H1 (cell line): ENCODE measurements around the gene HLX. TPM values are rescaled to one million over a fixed set of nuclear protein-coding genes. Genes with fewer than 3 reads are reported as not detected.

ENCODE experiments used
- CTCF ChIA-PET: fragments of 300-600 bp; sonication (Branson Sonifier 250); formaldehyde crosslinking; loops from one replicate; lab custom pipeline; 2021; ENCODE audit not compliant: partially characterized antibody; lab: Charles Lee
- POLR2A ChIA-PET: fragments of 300-600 bp; sonication (Branson Sonifier 250); formaldehyde crosslinking; loops from one replicate; lab custom pipeline; 2021; ENCODE audit warnings: inconsistent platforms; ENCODE audit not compliant: partially characterized antibody; lab: Charles Lee
- DNase-seq, 2 experiments: peaks; one replicate each; pipeline versions ENCODE4 v3.0.0 to v3.0.0-alpha.2; 2010 to 2022; ENCODE audit warnings: low spot score in 2 of 2, low read depth in 1 of 2, mixed read lengths in 1 of 2
- FAIRE-seq: peaks from 2 replicates; lab custom pipeline; 2011; peaks lifted over from hg19 to GRCh38; lab: Jason Lieb, UNC
- H2AFZ ChIP-seq: 2 replicates; pipeline ENCODE4 v1.8.1; 2012; ENCODE audit warnings: low read length, inconsistent platforms
- H2AK5ac ChIP-seq: 2 replicates; pipeline ENCODE4 v1.6.1; 2013; ENCODE audit warnings: low read depth, low read length
- H2BK120ac ChIP-seq: replicated peaks from 2 replicates; pipeline ENCODE3; 2013; ENCODE audit warnings: low read depth, low read length, inconsistent platforms
- H2BK12ac ChIP-seq: 2 replicates; pipeline ENCODE4 v1.6.1; 2013; ENCODE audit warnings: low read depth, low read length
- H2BK15ac ChIP-seq: 2 replicates; pipeline ENCODE4 v1.6.1; 2013; ENCODE audit warnings: low read length
- H2BK20ac ChIP-seq: 2 replicates; pipeline ENCODE4 v1.6.1; 2013; ENCODE audit warnings: low read length
- H2BK5ac ChIP-seq: 2 replicates; pipeline ENCODE4 v1.6.1; 2013; ENCODE audit warnings: low read depth, low read length
- H3K14ac ChIP-seq: 2 replicates; pipeline ENCODE4 v1.6.1; 2013; ENCODE audit warnings: inconsistent platforms; ENCODE audit not compliant: insufficient read length
- H3K18ac ChIP-seq: 2 replicates; pipeline ENCODE4 v1.6.1; 2013; ENCODE audit warnings: low read length; ENCODE audit errors: extremely low read depth
- H3K23ac ChIP-seq: 2 replicates; pipeline ENCODE4 v1.6.1; 2013; ENCODE audit warnings: inconsistent platforms; ENCODE audit not compliant: insufficient read length
- H3K23me2 ChIP-seq: 2 replicates; pipeline ENCODE4 v1.6.1; 2013; ENCODE audit warnings: low read depth, low read length
- H3K27ac ChIP-seq: 2 replicates; pipeline ENCODE4 v1.6.1; 2011; ENCODE audit warnings: low read depth, low read length, inconsistent platforms
- H3K27me3 ChIP-seq, 4 experiments: replicated peaks in 1 of 4; 1 replicate in 1 of 4; 2 replicates in 3 of 4; pipeline versions ENCODE4 v1.6.1 to v1.8.1; 2011 to 2013; ENCODE audit warnings: low read length in 3 of 4, mild to moderate bottlenecking in 3 of 4, inconsistent platforms in 2 of 4, mixed read lengths in 2 of 4, moderate library complexity in 1 of 4; ENCODE audit not compliant: control insufficient read depth in 3 of 4, insufficient read depth in 3 of 4; ENCODE audit errors: extremely low read depth in 1 of 4
- H3K36me3 ChIP-seq, 4 experiments: 2 replicates each; pipeline versions ENCODE4 v1.6.1 to v1.8.1; 2011 to 2013; ENCODE audit warnings: mild to moderate bottlenecking in 4 of 4, low read length in 3 of 4, moderate library complexity in 2 of 4, control low read depth in 1 of 4, inconsistent platforms in 1 of 4; ENCODE audit not compliant: insufficient read depth in 4 of 4, control insufficient read depth in 2 of 4
- H3K4ac ChIP-seq: replicated peaks from 2 replicates; pipeline ENCODE3; 2013; ENCODE audit warnings: low read length, low read depth, mixed read lengths, inconsistent platforms; ENCODE audit not compliant: insufficient read length
- H3K4me1 ChIP-seq, 4 experiments: replicated peaks in 1 of 4; 1 replicate in 1 of 4; 2 replicates in 3 of 4; pipeline versions ENCODE4 v1.6.1 to v1.8.1; 2011 to 2013; ENCODE audit warnings: low read length in 3 of 4, inconsistent platforms in 2 of 4, mixed read lengths in 1 of 4; ENCODE audit not compliant: insufficient read depth in 4 of 4, control insufficient read depth in 3 of 4
- H3K4me2 ChIP-seq, 2 experiments: 2 replicates each; pipeline versions ENCODE4 v1.6.1 to v1.8.1; 2011 to 2013; ENCODE audit warnings: low read depth in 2 of 2, low read length in 2 of 2, control low read depth in 1 of 2, inconsistent platforms in 1 of 2, mild to moderate bottlenecking in 1 of 2; ENCODE audit not compliant: insufficient read depth in 1 of 2
- H3K4me3 ChIP-seq, 4 experiments: fragments of 200-600, 300-600 bp in 1 of 4; sonication (generic), shearing (Covaris generic), sonication (Bioruptor Twin) in 1 of 4; 2 replicates each; pipeline versions ENCODE4 v1.5.1 to v1.8.1; 2011 to 2016; ENCODE audit warnings: low read length in 4 of 4, low read depth in 3 of 4, control low read depth in 2 of 4, inconsistent platforms in 2 of 4, mild to moderate bottlenecking in 2 of 4, mixed read lengths in 1 of 4, moderate library complexity in 1 of 4; ENCODE audit not compliant: insufficient read depth in 2 of 4; ENCODE audit errors: extremely low read depth in 1 of 4
- H3K56ac ChIP-seq: replicated peaks from 2 replicates; pipeline ENCODE3; 2013; ENCODE audit warnings: low read depth, mild to moderate bottlenecking, mixed read lengths, low read length, inconsistent platforms; ENCODE audit not compliant: insufficient read length
- H3K79me1 ChIP-seq: 2 replicates; pipeline ENCODE4 v1.6.1; 2013; ENCODE audit warnings: low read depth, low read length, control low read depth
- H3K79me2 ChIP-seq, 2 experiments: 2 replicates each; pipeline versions ENCODE4 v1.6.1 to v1.8.1; 2012 to 2013; ENCODE audit warnings: low read length in 2 of 2, mild to moderate bottlenecking in 2 of 2, inconsistent platforms in 1 of 2; ENCODE audit not compliant: insufficient read depth in 2 of 2, control insufficient read depth in 1 of 2
- H3K9ac ChIP-seq, 4 experiments: replicated peaks in 1 of 4; 1 replicate in 1 of 4; 2 replicates in 3 of 4; pipeline versions ENCODE4 v1.6.1 to v1.8.1; 2011 to 2013; ENCODE audit warnings: low read depth in 3 of 4, low read length in 3 of 4, control low read depth in 2 of 4, mild to moderate bottlenecking in 2 of 4, moderate library complexity in 2 of 4, inconsistent platforms in 1 of 4; ENCODE audit errors: extremely low read depth in 1 of 4
- H3K9me3 ChIP-seq, 2 experiments: 2 replicates each; pipeline versions ENCODE4 v1.6.1 to v1.8.1; 2012 to 2013; ENCODE audit warnings: mild to moderate bottlenecking in 2 of 2, moderate library complexity in 2 of 2, control low read depth in 1 of 2, inconsistent platforms in 1 of 2, low read depth in 1 of 2, low read length in 1 of 2, mixed read lengths in 1 of 2; ENCODE audit not compliant: insufficient read depth in 2 of 2
- H4K20me1 ChIP-seq, 2 experiments: replicated peaks in 1 of 2; 2 replicates each; pipeline versions ENCODE3 to v1.8.1; 2011 to 2013; ENCODE audit warnings: inconsistent platforms in 2 of 2, low read length in 2 of 2, mild to moderate bottlenecking in 1 of 2; ENCODE audit not compliant: insufficient read depth in 2 of 2, control insufficient read depth in 1 of 2
- H4K5ac ChIP-seq: 2 replicates; pipeline ENCODE4 v1.6.1; 2013; ENCODE audit warnings: low read length, low read depth, mixed read lengths, inconsistent platforms; ENCODE audit not compliant: insufficient read length
- H4K8ac ChIP-seq: 2 replicates; pipeline ENCODE4 v1.8.0; 2013; ENCODE audit warnings: mild to moderate bottlenecking, moderate library complexity, low read length, inconsistent platforms; ENCODE audit not compliant: insufficient read depth; ENCODE audit errors: extremely low read depth
- H4K91ac ChIP-seq: replicated peaks from 2 replicates; pipeline ENCODE3; 2013; ENCODE audit warnings: low read length, mixed read lengths, inconsistent platforms; ENCODE audit not compliant: insufficient read length
- CBX8 ChIP-seq: fragments of 300-800, 300-1000 bp; sonication (generic); IDR thresholded peaks from 2 replicates; pipeline ENCODE4 v1.7.1; 2016; ENCODE audit warnings: low read depth, low read length, borderline replicate concordance
- CTBP2 ChIP-seq: IDR thresholded peaks from 2 replicates; pipeline ENCODE4 v1.7.0; 2011; ENCODE audit warnings: borderline replicate concordance, mild to moderate bottlenecking, moderate library complexity, mixed read lengths, low read length; ENCODE audit not compliant: insufficient read depth, insufficient read length
- EP300 ChIP-seq, 2 experiments: IDR thresholded peaks; 1 replicate in 1 of 2; 2 replicates in 1 of 2; pipeline ENCODE4 v1.6.1; 2011 to 2012; ENCODE audit warnings: low read depth in 2 of 2, low read length in 2 of 2, mild to moderate bottlenecking in 2 of 2, borderline replicate concordance in 1 of 2, inconsistent platforms in 1 of 2, moderate library complexity in 1 of 2
- EZH2 ChIP-seq: fragments of 200-600 bp; sonication (generic); IDR thresholded peaks from 2 replicates; pipeline ENCODE4 v1.7.1; 2012; ENCODE audit warnings: low read depth, mild to moderate bottlenecking, moderate library complexity, low read length, inconsistent platforms; ENCODE audit not compliant: severe bottlenecking
- KDM5A ChIP-seq: fragments of 200-600 bp; IDR thresholded peaks from 2 replicates; pipeline ENCODE4 v1.7.1; 2012; ENCODE audit warnings: mild to moderate bottlenecking, low read length, inconsistent platforms, mixed read lengths
- RNF2 ChIP-seq: fragments of 200-900, 300-1000 bp; sonication (generic); IDR thresholded peaks from 2 replicates; pipeline ENCODE4 v1.7.1; 2016; ENCODE audit warnings: borderline replicate concordance, low read depth, mild to moderate bottlenecking, antibody characterized with exemption, low read length; ENCODE audit not compliant: poor library complexity, severe bottlenecking; ENCODE audit errors: missing control alignments
- SUZ12 ChIP-seq: fragments of 200-600 bp; sonication (generic); IDR thresholded peaks from 2 replicates; pipeline ENCODE4 v1.6.1; 2012; ENCODE audit warnings: mild to moderate bottlenecking, inconsistent platforms, low read length, moderate library complexity, mixed read lengths
- WGBS, 2 experiments: shearing (Covaris generic) in 1 of 2; methylation state at CpG; one replicate each; pipeline versions ENCODE4 v1.1.6 to v1.1.7; 2013 to 2015; ENCODE audit warnings: low lambda C conversion rate in 2 of 2, mixed read lengths in 2 of 2, inconsistent platforms in 1 of 2, low coverage in 1 of 2, missing lambda C conversion rate in 1 of 2; ENCODE audit not compliant: insufficient replicate concordance in 2 of 2, insufficient coverage in 1 of 2, insufficient read length in 1 of 2; ENCODE audit errors: extremely low coverage in 1 of 2, missing lambda C conversion rate in 1 of 2; 5-methylcytosine and 5-hydroxymethylcytosine counted together
- polyA plus RNA-seq, 7 experiments: library from polyadenylated mRNA; depleted of rRNA in 3 of 7; stranded (reverse) in 5 of 7; unstranded in 2 of 7; fragments of >200 nt in 5 of 7; fragments of 200-250 nt in 2 of 7; gene quantifications; 1 replicate in 5 of 7; 2 replicates in 1 of 7; 4 replicates in 1 of 7; pipeline versions ENCODE4 v1.2.1 to v1.2.3, GENCODE V29; 2011 to 2013; ENCODE audit warnings: missing spikeins in 2 of 7, mixed read lengths in 2 of 7
- total RNA-seq: library from RNA; stranded (reverse); fragmentation: NEBNext Ultra II Directional; extraction: Animal tissue kit (Norgen Biotek cat#: 25700); gene quantifications from 2 replicates; pipeline ENCODE4 v1.2.1, GENCODE V29; 2021

HLX gene
- total and polyA plus RNA-seq, 2 of the 8 experiments (the other 6 are each of a cell fraction or from before 2014, with no cell fraction given) = 0.11 to 0.30 TPM

- peaks cover 68 to 75% (median 74%) of the 10 kb centered on the region in 4 experiments for H3K27me3 ChIP-seq
- no peak overlapping the region for H2BK5ac ChIP-seq
- peak overlapping the region; percentile 74 to 97 for H3K4me2 ChIP-seq
- POLR2A ChIA-PET = interaction anchor here (1.8 to 2.3 kb wide), 3 partner anchors 10 to 18 kb away, joined by 4 to 8 read pairs (median 6); partner anchors contain the start of gene HLX
- no peak overlapping the region for H3K14ac ChIP-seq
- no peak for FAIRE-seq
- H3K4me1 ChIP-seq = peaks cover 10 to 36% (median 21%) of the 10 kb centered on the region in 4 experiments
- no peak overlapping the region; the same call in 1 of the 2 replicates for H2AFZ ChIP-seq
- H2AK5ac ChIP-seq = no peak overlapping the region; the same call in 1 of the 2 replicates
- H3K18ac ChIP-seq = no peak overlapping the region
- H3K9me3 ChIP-seq = no peaks in the 10 kb centered on the region
- peak overlapping the region in 3 of 4 experiments; percentile 23 to 54 (median 32); a peak in 3 of 8 replicates for H3K4me3 ChIP-seq
- no peak overlapping the region for H2BK12ac ChIP-seq
- no peak for DNase-seq
- no peak overlapping the region for H2BK120ac ChIP-seq
- no peak overlapping the region for H3K23ac ChIP-seq
- H3K4ac ChIP-seq = no peak overlapping the region
- H3K79me1 ChIP-seq = no peaks in the 10 kb centered on the region; the same call in 1 of the 2 replicates
- 10% methylated on average over 13 of the region's 13 CpGs; no CpG with 5 or more reads in 1 of the 2 experiments for WGBS, 2 experiments
- H4K8ac ChIP-seq = no peak overlapping the region
- CTCF ChIA-PET = interaction anchor here (0.6 to 3.1 kb wide), 15 partner anchors 9 to 1647 kb away, joined by 3 to 15 read pairs (median 3); partner anchors contain the start of gene HLX
- H2BK15ac ChIP-seq = no peak overlapping the region; the same call in 1 of the 2 replicates
- H4K91ac ChIP-seq = no peak overlapping the region
- H3K36me3 ChIP-seq = no peaks in the 10 kb centered on the region
- H3K79me2 ChIP-seq = no peaks in the 10 kb centered on the region
- no peak overlapping the region for H2BK20ac ChIP-seq
- peaks cover 15 to 37% of the 10 kb centered on the region in 2 experiments for H4K20me1 ChIP-seq
- TF ChIP-seq CTBP2 (no peak), KDM5A (no peak), CBX8 (no peak), EZH2 (peak; percentile 67), RNF2 (peak; percentile 24), SUZ12 (peak; percentile 67; the same call in 1 of the 2 replicates), EP300 (IDR thresholded peaks at IDR 0.05; ENCODE audit: borderline replicate concordance in 1 of 2, low read depth in 2 of 2, low read length in 2 of 2) (no peak)
- no peak overlapping the region for H3K27ac ChIP-seq
- no peak overlapping the region for H3K56ac ChIP-seq
- no peaks in the 10 kb centered on the region; the same call in none of the 2 replicates for H3K23me2 ChIP-seq
- H3K9ac ChIP-seq = no peak overlapping the region
- no peak overlapping the region for H4K5ac ChIP-seq
These were observed 15.6 kb downstream of the HLX start for GRCh38 chr1:220894924-220895256.
